GM23338 (cell line): ENCODE results near the gene SOX15. TPM values are rescaled to one million over a fixed set of nuclear protein-coding genes. Genes with fewer than 3 reads are reported as not detected.

Source experiments
- ATAC-seq: fragments of 200-7000 bp; cut with Tn5 transposase; 3 replicates; pipeline ENCODE4 v1.9.1; 2020
- DNase-seq: peaks from one replicate; pipeline ENCODE4 v3.0.0-alpha.2; 2015; ENCODE audit warnings: low spot score
- H2AFZ ChIP-seq: fragments of 200-600 bp; sonication (generic); 2 replicates; pipeline ENCODE4 v1.8.0; 2016; ENCODE audit warnings: antibody characterized with exemption, mild to moderate bottlenecking, moderate library complexity
- H3F3A ChIP-seq: fragments of 200-600 bp; sonication (generic); replicated peaks from 2 replicates; pipeline ENCODE4 v1.8.0; 2017; ENCODE audit warnings: antibody characterized with exemption, mixed run types, low read depth
- H3K27ac ChIP-seq: fragments of 200-600 bp; sonication (generic); 2 replicates; pipeline ENCODE4 v1.6.1; 2016; ENCODE audit warnings: low read depth
- H3K27me3 ChIP-seq: fragments of 200-600 bp; sonication (generic); 2 replicates; pipeline ENCODE4 v1.8.0; 2016; ENCODE audit warnings: mild to moderate bottlenecking, mixed run types, moderate library complexity; ENCODE audit not compliant: insufficient read depth
- H3K36me3 ChIP-seq: fragments of 200-600 bp; sonication (generic); 2 replicates; pipeline ENCODE4 v1.8.0; 2016; ENCODE audit warnings: mild to moderate bottlenecking; ENCODE audit not compliant: insufficient read depth
- H3K4me1 ChIP-seq: fragments of 200-600 bp; sonication (generic); 2 replicates; pipeline ENCODE4 v1.8.0; 2016; ENCODE audit warnings: mild to moderate bottlenecking, moderate library complexity; ENCODE audit not compliant: insufficient read depth
- H3K4me2 ChIP-seq: fragments of 200-600 bp; sonication (generic); 2 replicates; pipeline ENCODE4 v1.7.1; 2017; ENCODE audit warnings: mixed run types
- H3K4me3 ChIP-seq: fragments of 200-600 bp; sonication (generic); 2 replicates; pipeline ENCODE4 v1.6.1; 2016; ENCODE audit warnings: mixed run types
- H3K79me2 ChIP-seq: fragments of 200-600 bp; sonication (generic); replicated peaks from 2 replicates; pipeline ENCODE4 v1.8.0; 2017; ENCODE audit warnings: mild to moderate bottlenecking; ENCODE audit not compliant: insufficient read depth
- H3K9me2 ChIP-seq: fragments of 200-600 bp; sonication (generic); 2 replicates; pipeline ENCODE4 v1.8.0; 2017; ENCODE audit not compliant: insufficient read depth
- H4K20me1 ChIP-seq: fragments of 200-600 bp; sonication (generic); replicated peaks from 2 replicates; pipeline ENCODE4 v1.8.0; 2017; ENCODE audit warnings: mild to moderate bottlenecking; ENCODE audit not compliant: insufficient read depth
- H3K27ac Mint-ChIP-seq: 2 replicates; pipeline ENCODE4 v1.8.0; 2020; ENCODE audit warnings: inconsistent platforms, mild to moderate bottlenecking, moderate library complexity, mixed read lengths
- H3K27me3 Mint-ChIP-seq: 3 replicates; pipeline ENCODE4 v1.8.0; 2022; ENCODE audit warnings: low read depth, mild to moderate bottlenecking, moderate library complexity, mixed read lengths, inconsistent platforms; ENCODE audit not compliant: insufficient read depth, poor library complexity
- H3K36me3 Mint-ChIP-seq: 3 replicates; pipeline ENCODE4 v1.8.0; 2021; ENCODE audit warnings: low read depth, mild to moderate bottlenecking, inconsistent platforms, moderate library complexity, mixed read lengths
- H3K4me1 Mint-ChIP-seq: 3 replicates; pipeline ENCODE4 v1.8.0; 2020; ENCODE audit warnings: mild to moderate bottlenecking, inconsistent platforms, mixed read lengths
- H3K4me3 Mint-ChIP-seq: 3 replicates; pipeline ENCODE4 v1.8.0; 2021; ENCODE audit warnings: moderate library complexity, mild to moderate bottlenecking, inconsistent platforms, mixed read lengths
- H3K9me3 Mint-ChIP-seq: 3 replicates; pipeline ENCODE4 v1.8.0; 2020; ENCODE audit warnings: moderate library complexity, mild to moderate bottlenecking, inconsistent platforms, mixed read lengths
- CREB1 ChIP-seq: fragments of 250-450 bp; sonication (Bioruptor Pico); IDR thresholded peaks from 2 replicates; pipeline ENCODE4 v1.5.0; 2020; ENCODE audit warnings: low read depth, mild to moderate bottlenecking, moderate library complexity
- CTCF ChIP-seq, 2 experiments: fragments of 200-600 bp in 1 of 2; sonication (generic) in 1 of 2; conservative IDR thresholded peaks; 2 replicates each; pipeline versions ENCODE4 v1.5.1 to v1.6.1; 2016 to 2017; ENCODE audit warnings: antibody characterized with exemption in 2 of 2, low read depth in 2 of 2, mild to moderate bottlenecking in 2 of 2, moderate library complexity in 1 of 2
- ETS1 ChIP-seq: IDR thresholded peaks from 2 replicates; pipeline ENCODE4 v1.6.1; 2016; ENCODE audit warnings: antibody characterized with exemption
- EZH2 ChIP-seq: fragments of 200-600 bp; sonication (generic); IDR thresholded peaks from one replicate; pipeline ENCODE4 v1.8.0; 2017; ENCODE audit warnings: antibody characterized with exemption, mild to moderate bottlenecking, low read depth; ENCODE audit not compliant: unreplicated experiment
- EZH2phosphoT487 ChIP-seq: fragments of 200-600 bp; sonication (generic); IDR thresholded peaks from one replicate; pipeline ENCODE4 v1.8.1; 2018; ENCODE audit warnings: antibody characterized with exemption; ENCODE audit not compliant: unreplicated experiment
- JUNB ChIP-seq: IDR thresholded peaks from one replicate; pipeline ENCODE4 v1.6.1; 2016; ENCODE audit warnings: antibody characterized with exemption; ENCODE audit not compliant: unreplicated experiment
- NANOG ChIP-seq: IDR thresholded peaks from 2 replicates; pipeline ENCODE4 v1.6.1; 2016; ENCODE audit warnings: antibody characterized with exemption, borderline replicate concordance
- POLR2AphosphoS5 ChIP-seq: IDR thresholded peaks from 2 replicates; pipeline ENCODE4 v1.6.1; 2016; ENCODE audit warnings: antibody characterized with exemption, low read depth
- REST ChIP-seq: IDR thresholded peaks from one replicate; pipeline ENCODE4 v1.6.1; 2018; ENCODE audit warnings: antibody characterized with exemption; ENCODE audit not compliant: unreplicated experiment
- STAT1 ChIP-seq: IDR thresholded peaks from one replicate; pipeline ENCODE4 v1.6.1; 2016; ENCODE audit warnings: antibody characterized with exemption; ENCODE audit not compliant: unreplicated experiment
- ZNF114 ChIP-seq: fragments of 250-450 bp; sonication (Bioruptor Pico); IDR thresholded peaks from 2 replicates; pipeline ENCODE4 v1.5.0; 2020; ENCODE audit warnings: mild to moderate bottlenecking, moderate library complexity
- ZNF331 ChIP-seq: fragments of 250-450 bp; sonication (Bioruptor Pico); IDR thresholded peaks from 2 replicates; pipeline ENCODE4 v1.5.0; 2020; ENCODE audit warnings: low read depth, mild to moderate bottlenecking, moderate library complexity
- ZNF462 ChIP-seq: fragments of 250-450 bp; sonication (Bioruptor Pico); IDR thresholded peaks from 2 replicates; pipeline ENCODE4 v1.5.0; 2020; ENCODE audit warnings: mild to moderate bottlenecking, moderate library complexity
- polyA plus RNA-seq: library from polyadenylated mRNA; unstranded; fragments of >200 nt; fragmentation: Nextera tagmentation; extraction: Ambion mirVana; gene quantifications from 2 replicates; pipeline ENCODE4 v1.2.1, GENCODE V29; 2016
- total RNA-seq: library from RNA; depleted of rRNA; stranded (reverse); fragments of >200 nt; shearing (Covaris generic); gene quantifications from 2 replicates; pipeline ENCODE4 v1.2.3, GENCODE V29; 2014

Gene SOX15
- total and polyA plus RNA-seq, 2 experiments from 2014 or later = 29.9 to 43.0 TPM

GRCh38 chr17:7626956-7627249 is 37.0 kb upstream of the SOX15 start:
- peak overlapping the region; percentile 90 for H3K4me2 ChIP-seq
- peaks cover 12% of the 10 kb centered on the region; the same call in 1 of the 2 replicates for H3F3A ChIP-seq
- DNase-seq = no peak
- no peaks in the 10 kb centered on the region for H3K36me3 ChIP-seq
- TF ChIP-seq JUNB (no peak), ZNF114 (no peak), CREB1 (no peak), REST (no peak), EZH2 (no peak), CTCF (conservative IDR thresholded peaks at IDR 0.05; ENCODE audit: low read depth in 2 of 2) (no peak), ZNF462 (CRISPR knock-in tag) (no peak), NANOG (no peak), POLR2AphosphoS5 (no peak), ETS1 (no peak), ZNF331 (CRISPR knock-in tag) (no peak), EZH2phosphoT487 (no peak), STAT1 (no peak)
- Mint-ChIP-seq H3K4me1 (peaks cover 9% of the 10 kb centered on the region), H3K4me3 (peak overlapping the region; percentile 90), H3K27me3 (peaks cover 13% of the 10 kb centered on the region), H3K27ac (peak overlapping the region; percentile 93), H3K9me3 (no peaks in the 10 kb centered on the region), H3K36me3 (peaks cover 13% of the 10 kb centered on the region; the same call in 2 of the 3 replicates)
- H3K9me2 ChIP-seq = no peaks in the 10 kb centered on the region
- no peaks in the 10 kb centered on the region for H4K20me1 ChIP-seq
- peak; percentile 8; the same call in 2 of the 3 replicates for ATAC-seq
- peaks cover 4% of the 10 kb centered on the region; the same call in 1 of the 2 replicates for H3K79me2 ChIP-seq
- H3K4me1 ChIP-seq = peaks cover 7% of the 10 kb centered on the region
- H3K27ac ChIP-seq = peak overlapping the region; percentile 99
- peak overlapping the region; percentile 97 for H3K4me3 ChIP-seq
- no peaks in the 10 kb centered on the region for H3K27me3 ChIP-seq
- peak overlapping the region; percentile 97; the same call in 1 of the 2 replicates for H2AFZ ChIP-seq
